K562 (cell line): ENCODE measurements around the gene SNAPC2.

Source experiments
- CBX5 ChIP-seq: IDR thresholded peaks from 2 replicates; pipeline ENCODE4 v1.6.1; 2014; ENCODE audit warnings: low read depth, borderline replicate concordance
- GABPA ChIP-seq: fragments of 200-800 bp; sonication (Bioruptor generic); conservative IDR thresholded peaks from 2 replicates; pipeline ENCODE4 v1.6.1; 2016; ENCODE audit warnings: low read depth, missing genetic modification characterization, missing compliant biosample characterization
- TF ChIP-seq, protein P1 (sequence below): fragments of 250-450 bp; sonication (Bioruptor Pico); IDR thresholded peaks from 2 replicates; pipeline ENCODE4 v1.5.0; 2020; ENCODE audit warnings: mild to moderate bottlenecking, borderline replicate concordance
- TF ChIP-seq, protein P2 (sequence below): sonication (generic); formaldehyde crosslinking; IDR thresholded peaks from 2 replicates; pipeline ENCODE4 v1.4.0; 2020; ENCODE audit warnings: mild to moderate bottlenecking, missing genetic modification reagents

DNA sequence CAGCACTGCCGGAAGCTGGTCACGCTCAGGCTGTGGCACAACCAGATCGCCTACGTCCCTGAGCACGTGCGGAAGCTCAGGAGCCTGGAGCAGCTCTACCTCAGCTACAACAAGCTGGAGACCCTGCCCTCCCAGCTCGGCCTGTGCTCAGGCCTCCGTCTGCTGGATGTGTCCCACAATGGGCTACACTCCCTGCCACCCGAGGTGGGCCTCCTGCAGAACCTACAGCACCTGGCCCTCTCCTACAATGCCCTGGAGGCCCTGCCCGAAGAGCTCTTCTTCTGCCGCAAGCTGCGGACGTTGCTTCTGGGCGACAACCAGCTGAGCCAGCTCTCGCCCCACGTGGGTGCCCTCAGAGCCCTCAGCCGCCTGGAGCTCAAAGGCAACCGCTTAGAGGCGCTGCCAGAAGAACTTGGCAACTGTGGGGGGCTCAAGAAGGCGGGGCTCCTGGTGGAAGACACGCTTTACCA lies 19.7 kb upstream of the SNAPC2 start:
- TF ChIP-seq, protein P1, sequence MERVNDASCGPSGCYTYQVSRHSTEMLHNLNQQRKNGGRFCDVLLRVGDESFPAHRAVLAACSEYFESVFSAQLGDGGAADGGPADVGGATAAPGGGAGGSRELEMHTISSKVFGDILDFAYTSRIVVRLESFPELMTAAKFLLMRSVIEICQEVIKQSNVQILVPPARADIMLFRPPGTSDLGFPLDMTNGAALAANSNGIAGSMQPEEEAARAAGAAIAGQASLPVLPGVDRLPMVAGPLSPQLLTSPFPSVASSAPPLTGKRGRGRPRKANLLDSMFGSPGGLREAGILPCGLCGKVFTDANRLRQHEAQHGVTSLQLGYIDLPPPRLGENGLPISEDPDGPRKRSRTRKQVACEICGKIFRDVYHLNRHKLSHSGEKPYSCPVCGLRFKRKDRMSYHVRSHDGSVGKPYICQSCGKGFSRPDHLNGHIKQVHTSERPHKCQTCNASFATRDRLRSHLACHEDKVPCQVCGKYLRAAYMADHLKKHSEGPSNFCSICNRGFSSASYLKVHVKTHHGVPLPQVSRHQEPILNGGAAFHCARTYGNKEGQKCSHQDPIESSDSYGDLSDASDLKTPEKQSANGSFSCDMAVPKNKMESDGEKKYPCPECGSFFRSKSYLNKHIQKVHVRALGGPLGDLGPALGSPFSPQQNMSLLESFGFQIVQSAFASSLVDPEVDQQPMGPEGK = no peak
- TF ChIP-seq, protein P2, sequence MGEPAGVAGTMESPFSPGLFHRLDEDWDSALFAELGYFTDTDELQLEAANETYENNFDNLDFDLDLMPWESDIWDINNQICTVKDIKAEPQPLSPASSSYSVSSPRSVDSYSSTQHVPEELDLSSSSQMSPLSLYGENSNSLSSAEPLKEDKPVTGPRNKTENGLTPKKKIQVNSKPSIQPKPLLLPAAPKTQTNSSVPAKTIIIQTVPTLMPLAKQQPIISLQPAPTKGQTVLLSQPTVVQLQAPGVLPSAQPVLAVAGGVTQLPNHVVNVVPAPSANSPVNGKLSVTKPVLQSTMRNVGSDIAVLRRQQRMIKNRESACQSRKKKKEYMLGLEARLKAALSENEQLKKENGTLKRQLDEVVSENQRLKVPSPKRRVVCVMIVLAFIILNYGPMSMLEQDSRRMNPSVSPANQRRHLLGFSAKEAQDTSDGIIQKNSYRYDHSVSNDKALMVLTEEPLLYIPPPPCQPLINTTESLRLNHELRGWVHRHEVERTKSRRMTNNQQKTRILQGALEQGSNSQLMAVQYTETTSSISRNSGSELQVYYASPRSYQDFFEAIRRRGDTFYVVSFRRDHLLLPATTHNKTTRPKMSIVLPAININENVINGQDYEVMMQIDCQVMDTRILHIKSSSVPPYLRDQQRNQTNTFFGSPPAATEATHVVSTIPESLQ = no peak
- TF ChIP-seq GABPA (tag) (no peak), CBX5 (no peak)
